HepG2 (cell line): ENCODE measurements around the gene GFRA1.

ENCODE experiments used
- ARHGAP35 ChIP-seq: sonication (generic); formaldehyde crosslinking; IDR thresholded peaks from 2 replicates; pipeline ENCODE4 v1.9.0; 2022; ENCODE audit warnings: mild to moderate bottlenecking, inconsistent platforms, moderate library complexity, missing genetic modification reagents, borderline replicate concordance
- FOXK1 ChIP-seq: sonication (generic); formaldehyde crosslinking; IDR thresholded peaks from 2 replicates; pipeline ENCODE4 v1.4.0; 2020; ENCODE audit warnings: low read depth, missing genetic modification reagents, borderline replicate concordance
- JUND ChIP-seq: sonication (generic); formaldehyde crosslinking; IDR thresholded peaks from 2 replicates; pipeline ENCODE4 v1.8.0; 2022; ENCODE audit warnings: mild to moderate bottlenecking, missing genetic modification reagents
- RFX3 ChIP-seq: IDR thresholded peaks from 2 replicates; pipeline ENCODE4 v1.6.1; 2016; ENCODE audit warnings: missing biosample characterization, missing genetic modification reagents
- ZBTB1 ChIP-seq: sonication (generic); formaldehyde crosslinking; IDR thresholded peaks from 2 replicates; pipeline ENCODE4 v1.4.0; 2020; ENCODE audit warnings: missing genetic modification reagents, borderline replicate concordance
- ZNF501 ChIP-seq: sonication (generic); formaldehyde crosslinking; IDR thresholded peaks from 2 replicates; pipeline ENCODE4 v1.5.1; 2020; ENCODE audit warnings: mild to moderate bottlenecking, moderate library complexity, missing genetic modification reagents

DNA sequence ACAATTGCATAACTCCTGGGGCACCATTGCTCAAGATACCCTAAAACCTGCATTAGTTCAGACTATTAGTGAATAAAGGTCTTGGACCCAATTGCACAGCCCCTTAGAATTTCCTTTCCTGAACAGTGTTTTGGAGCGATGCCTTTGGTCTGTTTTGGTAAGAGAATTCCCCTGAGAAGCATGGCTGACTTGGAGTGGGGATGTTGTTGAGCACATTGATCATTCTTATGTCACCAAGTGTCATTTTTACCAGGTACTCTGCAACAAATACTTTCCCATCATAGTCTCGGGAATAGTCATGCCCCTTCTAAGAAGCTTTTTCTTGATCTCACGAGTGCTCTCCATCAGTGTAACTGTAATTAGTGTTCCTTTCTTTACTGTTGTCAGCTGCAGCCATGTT lies 229.7 kb downstream of the GFRA1 start:
- no peak for TF ChIP-seq RFX3 (CRISPR knock-in tag)
- no peak for TF ChIP-seq FOXK1 (CRISPR knock-in tag)
- TF ChIP-seq ARHGAP35 (CRISPR knock-in tag) = no peak
- TF ChIP-seq ZNF501 = no peak
- TF ChIP-seq JUND (CRISPR knock-in tag) = no peak
- TF ChIP-seq ZBTB1 = no peak
